22Rv1 (cell line): ENCODE results near the gene TENT5C.

ENCODE experiments used
- H3K27ac ChIP-seq: fragments of 450-650 bp; 2 replicates; pipeline ENCODE4 v1.5.1; 2017
- ZFX ChIP-seq: fragments of 450-650 bp; IDR thresholded peaks from 2 replicates; pipeline ENCODE4 v1.6.1; 2017; ENCODE audit warnings: antibody characterized with exemption, borderline replicate concordance
- TF ChIP-seq, protein P1 (sequence below): fragments of 450-650 bp; IDR thresholded peaks from 2 replicates; pipeline ENCODE4 v1.5.1; 2017; ENCODE audit warnings: mild to moderate bottlenecking

The TENT5C gene

GRCh38 chr1:117636637-117637425 is 31.0 kb downstream of the TENT5C start:
- TF ChIP-seq ZFX = no peak
- TF ChIP-seq, protein P1, sequence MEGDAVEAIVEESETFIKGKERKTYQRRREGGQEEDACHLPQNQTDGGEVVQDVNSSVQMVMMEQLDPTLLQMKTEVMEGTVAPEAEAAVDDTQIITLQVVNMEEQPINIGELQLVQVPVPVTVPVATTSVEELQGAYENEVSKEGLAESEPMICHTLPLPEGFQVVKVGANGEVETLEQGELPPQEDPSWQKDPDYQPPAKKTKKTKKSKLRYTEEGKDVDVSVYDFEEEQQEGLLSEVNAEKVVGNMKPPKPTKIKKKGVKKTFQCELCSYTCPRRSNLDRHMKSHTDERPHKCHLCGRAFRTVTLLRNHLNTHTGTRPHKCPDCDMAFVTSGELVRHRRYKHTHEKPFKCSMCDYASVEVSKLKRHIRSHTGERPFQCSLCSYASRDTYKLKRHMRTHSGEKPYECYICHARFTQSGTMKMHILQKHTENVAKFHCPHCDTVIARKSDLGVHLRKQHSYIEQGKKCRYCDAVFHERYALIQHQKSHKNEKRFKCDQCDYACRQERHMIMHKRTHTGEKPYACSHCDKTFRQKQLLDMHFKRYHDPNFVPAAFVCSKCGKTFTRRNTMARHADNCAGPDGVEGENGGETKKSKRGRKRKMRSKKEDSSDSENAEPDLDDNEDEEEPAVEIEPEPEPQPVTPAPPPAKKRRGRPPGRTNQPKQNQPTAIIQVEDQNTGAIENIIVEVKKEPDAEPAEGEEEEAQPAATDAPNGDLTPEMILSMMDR = no peak
- H3K27ac ChIP-seq = no peak overlapping the region

- TF ChIP-seq, protein P1 = no peak
- no peak for TF ChIP-seq ZFX
- no peak overlapping the region for H3K27ac ChIP-seq
Measured at GRCh38 chr1:117638141-117638540, 32.3 kb downstream of the TENT5C start.

GRCh38 chr1:117638759-117639158 is 32.9 kb downstream of the TENT5C start:
- TF ChIP-seq, protein P1 = no peak
- TF ChIP-seq ZFX = no peak
- no peak overlapping the region for H3K27ac ChIP-seq

DNA sequence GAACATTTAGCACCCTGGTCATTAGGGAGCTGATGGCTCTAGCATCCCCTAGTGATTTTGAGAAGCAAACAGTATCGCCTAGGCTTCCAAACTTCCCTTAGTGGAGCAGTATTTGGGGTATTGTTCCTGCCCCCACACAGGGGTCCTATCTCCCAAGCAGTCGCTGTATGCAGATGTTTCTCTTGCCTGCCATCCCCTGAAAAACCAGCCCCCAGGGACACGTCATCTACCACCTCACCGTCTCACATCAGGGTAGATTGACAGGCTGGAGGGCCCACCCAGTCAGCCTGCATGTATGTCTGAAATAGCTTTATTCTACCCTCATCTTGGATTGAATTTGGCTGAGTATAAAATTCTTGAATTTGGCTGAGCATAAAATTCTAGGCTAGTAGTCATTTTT is 33.9 kb downstream of the TENT5C start:
- TF ChIP-seq, protein P1 = no peak
- TF ChIP-seq ZFX = no peak
- no peak overlapping the region for H3K27ac ChIP-seq

DNA sequence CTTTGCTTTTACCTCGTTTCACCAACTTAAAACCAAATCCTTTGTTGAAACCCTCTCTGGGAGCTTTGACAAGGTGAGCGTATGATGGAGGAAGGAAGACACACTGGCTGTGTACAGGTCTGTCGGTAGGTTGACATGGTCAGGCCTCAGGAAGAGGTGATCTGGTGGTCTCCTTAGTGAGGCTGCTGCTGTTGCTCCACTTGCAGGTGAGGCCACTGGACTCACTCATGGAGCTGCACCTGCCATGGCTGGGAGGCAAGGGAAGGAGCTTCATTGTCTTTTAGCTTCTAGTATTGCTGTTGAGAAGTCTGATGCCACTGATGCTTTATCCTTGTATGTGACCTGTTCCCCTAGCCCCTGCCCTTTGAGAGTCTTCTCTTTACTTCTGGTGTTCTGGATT is 35.7 kb downstream of the TENT5C start:
- H3K27ac ChIP-seq = no peak overlapping the region
- TF ChIP-seq ZFX = no peak
- TF ChIP-seq, protein P1 = no peak

DNA sequence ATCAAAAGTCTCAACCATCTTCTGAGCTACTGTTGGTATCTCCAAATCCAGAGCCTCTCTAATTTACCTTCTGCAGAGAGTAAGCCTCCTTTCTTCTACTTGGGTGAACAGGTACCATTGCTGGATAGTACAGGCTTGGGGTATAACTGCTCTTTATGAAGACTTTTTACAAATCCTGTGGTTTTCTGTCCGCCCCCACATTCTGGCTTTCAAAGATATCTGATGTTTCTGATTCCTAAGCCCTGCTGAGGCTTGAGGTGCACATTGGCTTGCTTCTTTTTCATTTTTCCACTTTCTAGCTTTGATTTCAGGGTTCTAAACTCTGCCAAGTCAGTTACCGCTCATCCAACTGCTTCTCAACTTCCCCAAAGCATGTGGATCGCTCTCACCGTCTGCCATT is 37.1 kb downstream of the TENT5C start:
- H3K27ac ChIP-seq = no peak overlapping the region
- TF ChIP-seq ZFX = no peak
- TF ChIP-seq, protein P1 = no peak

DNA sequence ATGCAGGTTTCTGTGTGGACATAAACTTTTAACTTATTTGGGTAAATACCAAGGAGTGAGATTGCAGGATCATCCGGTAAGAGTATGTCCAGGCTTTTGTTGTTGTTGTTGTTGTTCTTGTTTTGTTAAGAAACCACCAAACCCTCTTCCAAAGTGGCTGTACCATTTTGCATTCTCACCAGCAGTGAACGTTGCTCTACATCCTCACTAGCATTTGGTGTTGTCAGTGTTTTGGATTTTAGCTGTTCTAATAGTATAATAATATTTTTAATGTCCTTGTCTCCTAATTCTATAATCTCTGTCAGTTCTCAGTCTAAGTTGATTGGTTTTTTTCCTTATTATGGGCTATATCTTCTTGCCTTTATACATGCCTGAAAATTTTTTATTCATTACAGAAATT is 37.8 kb downstream of the TENT5C start:
- no peak overlapping the region for H3K27ac ChIP-seq
- TF ChIP-seq, protein P1 = no peak
- no peak for TF ChIP-seq ZFX
